K562 (cell line): ENCODE measurements around the gene TNFAIP3. TPM values are rescaled to one million over a fixed set of nuclear protein-coding genes. Genes with fewer than 3 reads are reported as not detected.
A peak's percentile ranks its signal among the peaks of the same experiment; 100 is the strongest.

Experiments used
- CCAR2 ChIP-seq: fragments of 200-400 bp; formaldehyde crosslinking; IDR thresholded peaks from 2 replicates; pipeline ENCODE4 v1.6.1; 2017; ENCODE audit warnings: mild to moderate bottlenecking, low read depth, low read length
- DMBX1 ChIP-seq: fragments of 250-450 bp; sonication (Bioruptor Pico); IDR thresholded peaks from 2 replicates; pipeline ENCODE4 v1.8.0; 2022; ENCODE audit warnings: inconsistent platforms, mild to moderate bottlenecking, moderate library complexity, borderline replicate concordance
- E2F8 ChIP-seq: fragments of 450-650 bp; IDR thresholded peaks from 2 replicates; pipeline ENCODE4 v1.7.1; 2018; ENCODE audit warnings: mild to moderate bottlenecking, low read depth; ENCODE audit not compliant: partially characterized antibody
- ELF2 ChIP-seq: fragments of 250-450 bp; sonication (Bioruptor Pico); IDR thresholded peaks from 2 replicates; pipeline ENCODE4 v1.5.0; 2021; ENCODE audit warnings: mild to moderate bottlenecking
- FOXM1 ChIP-seq, 2 experiments: fragments of 450-650 bp in 1 of 2; sonication (generic) in 1 of 2; formaldehyde crosslinking in 1 of 2; IDR thresholded peaks; 2 replicates each; pipeline versions ENCODE4 v1.6.1 to v1.9.0; 2017 to 2022; ENCODE audit warnings: low read depth in 2 of 2, mild to moderate bottlenecking in 2 of 2, missing genetic modification reagents in 1 of 2, moderate library complexity in 1 of 2
- HBP1 ChIP-seq: fragments of 450-650 bp; formaldehyde crosslinking; IDR thresholded peaks from 2 replicates; pipeline ENCODE4 v1.4.0; 2022; ENCODE audit warnings: missing genetic modification characterization
- NCOR1 ChIP-seq: fragments of 450-650 bp; IDR thresholded peaks from 2 replicates; pipeline ENCODE4 v1.6.1; 2016; ENCODE audit warnings: mild to moderate bottlenecking, moderate library complexity
- NRF1 ChIP-seq, 2 experiments: fragments of 450-650 bp; IDR thresholded peaks in 1 of 2; conservative IDR thresholded peaks in 1 of 2; 2 replicates each; pipeline ENCODE4 v1.6.1; 2014; ENCODE audit warnings: mild to moderate bottlenecking in 2 of 2
- PCBP2 ChIP-seq: fragments of 200-400 bp; formaldehyde crosslinking; IDR thresholded peaks from 2 replicates; pipeline ENCODE4 v1.6.1; 2018; ENCODE audit warnings: low read length, low read depth, mild to moderate bottlenecking, moderate library complexity; ENCODE audit not compliant: poor library complexity, severe bottlenecking
- PHTF2 ChIP-seq: fragments of 250-450 bp; sonication (Bioruptor Pico); IDR thresholded peaks from 2 replicates; pipeline ENCODE4 v1.5.0; 2021; ENCODE audit warnings: mild to moderate bottlenecking
- POLR2B ChIP-seq: fragments of 450-650 bp; IDR thresholded peaks from 2 replicates; pipeline ENCODE4 v1.6.1; 2018; ENCODE audit warnings: low read depth; ENCODE audit not compliant: partially characterized antibody
- POLR2G ChIP-seq: fragments of 200-400 bp; formaldehyde crosslinking; IDR thresholded peaks from 2 replicates; pipeline ENCODE4 v1.6.1; 2017; ENCODE audit warnings: low read depth, mild to moderate bottlenecking, antibody characterized with exemption, low read length, moderate library complexity
- PRMT5 ChIP-seq: sonication (generic); formaldehyde crosslinking; IDR thresholded peaks from 2 replicates; pipeline ENCODE4 v1.5.0; 2020; ENCODE audit warnings: missing genetic modification reagents
- RHOXF2B ChIP-seq: fragments of 250-450 bp; sonication (Bioruptor Pico); conservative IDR thresholded peaks from 2 replicates; pipeline ENCODE4 v1.5.1; 2021
- SMAD1 ChIP-seq: fragments of 150-350 bp; IDR thresholded peaks from 2 replicates; pipeline ENCODE4 v1.6.1; 2014; ENCODE audit warnings: low read length, low read depth; ENCODE audit not compliant: partially characterized antibody
- SPI1 ChIP-seq: IDR thresholded peaks from 2 replicates; pipeline ENCODE4 v1.6.1; 2011; ENCODE audit warnings: low read depth, low read length, control low read depth, borderline replicate concordance
- TRIM28 ChIP-seq: fragments of 450-650 bp; IDR thresholded peaks from 2 replicates; pipeline ENCODE4 v1.6.1; 2017
- USF1 ChIP-seq: sonication (generic); formaldehyde crosslinking; IDR thresholded peaks from 2 replicates; pipeline ENCODE4 v1.9.0; 2022; ENCODE audit warnings: mild to moderate bottlenecking, missing genetic modification reagents
- ZBTB43 ChIP-seq: sonication (generic); formaldehyde crosslinking; IDR thresholded peaks from 2 replicates; pipeline ENCODE4 v1.8.0; 2023; ENCODE audit warnings: mild to moderate bottlenecking, missing genetic modification reagents
- polyA plus RNA-seq, 8 experiments: library from polyadenylated mRNA; depleted of rRNA in 4 of 8; stranded (reverse) in 5 of 8; unstranded in 3 of 8; fragments of >200 nt; fragmentation: Nextera tagmentation in 2 of 8; fragmentation: Illumina TruSeq in 1 of 8; extraction: Ambion mirVana in 2 of 8; extraction: Trizol in 1 of 8; gene quantifications; 2 replicates each; pipeline versions ENCODE4 v1.2.1 to v1.2.3, GENCODE V29; 2011 to 2014; ENCODE audit warnings: inconsistent platforms in 1 of 8, missing spikeins in 1 of 8
- total RNA-seq, 7 experiments: library from RNA; depleted of rRNA in 6 of 7; stranded (reverse); fragments of >200 nt in 6 of 7; fragmentation: Illumina TruSeq in 2 of 7; extraction: Trizol in 2 of 7; gene quantifications; 2 replicates each; pipeline versions ENCODE4 v1.2.1 to v1.2.3, GENCODE V29; 2011 to 2021; ENCODE audit warnings: low replicate concordance in 1 of 7

Gene TNFAIP3
- total and polyA plus RNA-seq, 9 of the 15 experiments (the other 6 are each of a cell fraction or from before 2014, with no cell fraction given): 0.79 to 17.0 (median 6.4) TPM

- TF ChIP-seq HBP1 (CRISPR knock-in tag) (peak; percentile 87; the same call in 1 of the 2 replicates), USF1 (CRISPR knock-in tag) (no peak), NCOR1 (no peak), PHTF2 (0 out of 2 replicates have a peak, but pooled peaks have one; percentile 30), ELF2 (CRISPR knock-in tag) (0 out of 2 replicates have a peak, but pooled peaks have one; percentile 43), DMBX1 (0 out of 2 replicates have a peak, but pooled peaks have one; percentile 35), ZBTB43 (CRISPR knock-in tag) (no peak), POLR2B (peak; percentile 66), POLR2G (peak; percentile 48; the same call in 1 of the 2 replicates), CCAR2 (no peak), RHOXF2B (CRISPR knock-in tag) (0 out of 2 replicates have a peak, but pooled peaks have one; percentile 17), TRIM28 (no peak), NRF1 (conservative IDR thresholded peaks at IDR 0.05 in 1 of 2, IDR thresholded peaks at IDR 0.05 in 1 of 2) (peak in 1 of 2 experiments; percentile 27; a peak in 1 of 4 replicates), PCBP2 (no peak), FOXM1 (IDR thresholded peaks at IDR 0.05; ENCODE audit: low read depth) (peak; percentile 23; the same call in 1 of the 2 replicates), FOXM1 (CRISPR knock-in tag; IDR thresholded peaks at IDR 0.05; ENCODE audit: low read depth) (no peak), E2F8 (peak; percentile 54), SPI1 (0 out of 2 replicates have a peak, but pooled peaks have one; percentile 4), PRMT5 (CRISPR knock-in tag) (no peak), SMAD1 (no peak)
Measured at GRCh38 chr6:137883400-137884148, 16.5 kb downstream of the TNFAIP3 start (continued).
